ENCODE measurements around the gene SACS. TPM values are rescaled to one million over a fixed set of nuclear protein-coding genes. Genes with fewer than 3 reads are reported as not detected.

The SACS gene
- total RNA-seq, 1 experiment from 2014 or later: 33.4 TPM

DNA sequence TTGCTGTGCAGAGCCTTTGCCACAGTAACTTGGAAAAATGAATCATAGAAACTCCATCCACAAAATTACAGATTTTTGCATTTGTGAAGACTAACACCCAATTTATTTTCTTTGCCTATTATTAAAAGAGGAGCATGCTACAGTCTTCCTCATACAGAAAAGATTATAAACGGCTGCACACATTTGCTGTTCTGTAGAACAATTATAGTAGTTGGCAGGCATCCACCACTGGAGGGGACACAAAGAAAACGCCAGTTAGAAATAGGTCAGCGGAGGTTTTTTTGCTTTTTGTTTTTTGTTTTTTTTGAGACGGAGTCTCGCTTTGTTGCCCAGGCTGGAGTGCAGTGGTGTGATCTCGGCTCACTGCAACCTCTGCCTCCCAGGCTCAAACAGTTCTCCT, 51.6 kb downstream of the SACS start:
- POLR2A ChIA-PET: no interaction called here
- RAD21 ChIA-PET (ENCODE audit: low non-redundant PET in 1 of 2, low total read pairs in 2 of 2, uncharacterized antibody in 2 of 2, unreplicated experiment in 2 of 2): no interaction called here
- Histone ChIP-seq H3K9me2 (ENCODE audit: insufficient read depth) (no peaks in the 10 kb centered on the region), H3K9ac (ENCODE audit: low read length) (no peak overlapping the region), H3K27ac (ENCODE audit: low read depth, low read length) (no peak overlapping the region), H3K4me2 (ENCODE audit: low read length) (no peak overlapping the region), H3K4me3 (replicated peaks in 1 of 2; ENCODE audit: low read depth in 1 of 2, low read length in 2 of 2) (no peak overlapping the region), H3K27me3 (ENCODE audit: insufficient read depth, low read length) (no peaks in the 10 kb centered on the region), H3K79me2 (ENCODE audit: insufficient read depth, low read length) (no peaks in the 10 kb centered on the region), H3K4me1 (ENCODE audit: control insufficient read depth in 1 of 2, insufficient read depth in 2 of 2, low read length in 2 of 2) (no peaks in the 10 kb centered on the region), H3K9me3 (ENCODE audit: control insufficient read depth in 1 of 2, insufficient read depth in 1 of 2, low read depth in 1 of 2, low read length in 2 of 2) (no peaks in the 10 kb centered on the region), H4K20me1 (ENCODE audit: insufficient read depth) (no peaks in the 10 kb centered on the region), H2AFZ (ENCODE audit: low read depth, low read length, poor library complexity, severe bottlenecking) (no peak overlapping the region), H3K36me3 (ENCODE audit: control insufficient read depth in 1 of 2, insufficient read depth in 2 of 2, low read length in 2 of 2) (no peaks in the 10 kb centered on the region)
- TF ChIP-seq EGR1 (IDR thresholded peaks at IDR 0.05; ENCODE audit: low read depth) (no peak), CEBPB (IDR thresholded peaks at IDR 0.05; ENCODE audit: low read depth) (no peak), ZNF274 (IDR thresholded peaks at IDR 0.05; ENCODE audit: low read depth, low read length) (no peak), CBX3 (IDR thresholded peaks at IDR 0.05; ENCODE audit: low read depth) (no peak), SP1 (IDR thresholded peaks at IDR 0.05; ENCODE audit: low read depth) (no peak), EZH2 (IDR thresholded peaks at IDR 0.05) (no peak), ELF1 (IDR thresholded peaks at IDR 0.05; ENCODE audit: borderline replicate concordance, low read depth) (no peak), TCF7L2 (IDR thresholded peaks at IDR 0.05; ENCODE audit: borderline replicate concordance, extremely low read depth, insufficient read depth, insufficient read length) (no peak), POLR2A (IDR thresholded peaks at IDR 0.05; ENCODE audit: borderline replicate concordance, extremely low read depth, insufficient read depth, insufficient read length) (no peak), ZFX (IDR thresholded peaks at IDR 0.05) (no peak), SIN3A (IDR thresholded peaks at IDR 0.05; ENCODE audit: low read depth) (no peak), FOSL1 (IDR thresholded peaks at IDR 0.05; ENCODE audit: low read depth) (no peak), YY1 (IDR thresholded peaks at IDR 0.05; ENCODE audit: extremely low read depth, insufficient replicate concordance, low read depth, low read length) (no peak), EZH2phosphoT487 (IDR thresholded peaks at IDR 0.05; ENCODE audit: borderline replicate concordance) (no peak), POLR2AphosphoS5 (IDR thresholded peaks at IDR 0.05; ENCODE audit: low read depth, low read length) (no peak)
- TF ChIP-seq, protein P1, sequence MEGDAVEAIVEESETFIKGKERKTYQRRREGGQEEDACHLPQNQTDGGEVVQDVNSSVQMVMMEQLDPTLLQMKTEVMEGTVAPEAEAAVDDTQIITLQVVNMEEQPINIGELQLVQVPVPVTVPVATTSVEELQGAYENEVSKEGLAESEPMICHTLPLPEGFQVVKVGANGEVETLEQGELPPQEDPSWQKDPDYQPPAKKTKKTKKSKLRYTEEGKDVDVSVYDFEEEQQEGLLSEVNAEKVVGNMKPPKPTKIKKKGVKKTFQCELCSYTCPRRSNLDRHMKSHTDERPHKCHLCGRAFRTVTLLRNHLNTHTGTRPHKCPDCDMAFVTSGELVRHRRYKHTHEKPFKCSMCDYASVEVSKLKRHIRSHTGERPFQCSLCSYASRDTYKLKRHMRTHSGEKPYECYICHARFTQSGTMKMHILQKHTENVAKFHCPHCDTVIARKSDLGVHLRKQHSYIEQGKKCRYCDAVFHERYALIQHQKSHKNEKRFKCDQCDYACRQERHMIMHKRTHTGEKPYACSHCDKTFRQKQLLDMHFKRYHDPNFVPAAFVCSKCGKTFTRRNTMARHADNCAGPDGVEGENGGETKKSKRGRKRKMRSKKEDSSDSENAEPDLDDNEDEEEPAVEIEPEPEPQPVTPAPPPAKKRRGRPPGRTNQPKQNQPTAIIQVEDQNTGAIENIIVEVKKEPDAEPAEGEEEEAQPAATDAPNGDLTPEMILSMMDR (IDR thresholded peaks at IDR 0.05 in 2 of 3, conservative IDR thresholded peaks at IDR 0.05 in 1 of 3; ENCODE audit: borderline replicate concordance in 1 of 3, insufficient read depth in 1 of 3, low read depth in 2 of 3, low read length in 2 of 3): no peak
- TF ChIP-seq, protein P2, sequence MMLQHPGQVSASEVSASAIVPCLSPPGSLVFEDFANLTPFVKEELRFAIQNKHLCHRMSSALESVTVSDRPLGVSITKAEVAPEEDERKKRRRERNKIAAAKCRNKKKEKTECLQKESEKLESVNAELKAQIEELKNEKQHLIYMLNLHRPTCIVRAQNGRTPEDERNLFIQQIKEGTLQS (IDR thresholded peaks at IDR 0.05): no peak
- TF ChIP-seq, protein P3, sequence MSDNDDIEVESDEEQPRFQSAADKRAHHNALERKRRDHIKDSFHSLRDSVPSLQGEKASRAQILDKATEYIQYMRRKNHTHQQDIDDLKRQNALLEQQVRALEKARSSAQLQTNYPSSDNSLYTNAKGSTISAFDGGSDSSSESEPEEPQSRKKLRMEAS (IDR thresholded peaks at IDR 0.05): no peak
- TF ChIP-seq, protein P4, sequence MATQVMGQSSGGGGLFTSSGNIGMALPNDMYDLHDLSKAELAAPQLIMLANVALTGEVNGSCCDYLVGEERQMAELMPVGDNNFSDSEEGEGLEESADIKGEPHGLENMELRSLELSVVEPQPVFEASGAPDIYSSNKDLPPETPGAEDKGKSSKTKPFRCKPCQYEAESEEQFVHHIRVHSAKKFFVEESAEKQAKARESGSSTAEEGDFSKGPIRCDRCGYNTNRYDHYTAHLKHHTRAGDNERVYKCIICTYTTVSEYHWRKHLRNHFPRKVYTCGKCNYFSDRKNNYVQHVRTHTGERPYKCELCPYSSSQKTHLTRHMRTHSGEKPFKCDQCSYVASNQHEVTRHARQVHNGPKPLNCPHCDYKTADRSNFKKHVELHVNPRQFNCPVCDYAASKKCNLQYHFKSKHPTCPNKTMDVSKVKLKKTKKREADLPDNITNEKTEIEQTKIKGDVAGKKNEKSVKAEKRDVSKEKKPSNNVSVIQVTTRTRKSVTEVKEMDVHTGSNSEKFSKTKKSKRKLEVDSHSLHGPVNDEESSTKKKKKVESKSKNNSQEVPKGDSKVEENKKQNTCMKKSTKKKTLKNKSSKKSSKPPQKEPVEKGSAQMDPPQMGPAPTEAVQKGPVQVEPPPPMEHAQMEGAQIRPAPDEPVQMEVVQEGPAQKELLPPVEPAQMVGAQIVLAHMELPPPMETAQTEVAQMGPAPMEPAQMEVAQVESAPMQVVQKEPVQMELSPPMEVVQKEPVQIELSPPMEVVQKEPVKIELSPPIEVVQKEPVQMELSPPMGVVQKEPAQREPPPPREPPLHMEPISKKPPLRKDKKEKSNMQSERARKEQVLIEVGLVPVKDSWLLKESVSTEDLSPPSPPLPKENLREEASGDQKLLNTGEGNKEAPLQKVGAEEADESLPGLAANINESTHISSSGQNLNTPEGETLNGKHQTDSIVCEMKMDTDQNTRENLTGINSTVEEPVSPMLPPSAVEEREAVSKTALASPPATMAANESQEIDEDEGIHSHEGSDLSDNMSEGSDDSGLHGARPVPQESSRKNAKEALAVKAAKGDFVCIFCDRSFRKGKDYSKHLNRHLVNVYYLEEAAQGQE (IDR thresholded peaks at IDR 0.05; ENCODE audit: low read depth): no peak
- TF ChIP-seq, protein P5, sequence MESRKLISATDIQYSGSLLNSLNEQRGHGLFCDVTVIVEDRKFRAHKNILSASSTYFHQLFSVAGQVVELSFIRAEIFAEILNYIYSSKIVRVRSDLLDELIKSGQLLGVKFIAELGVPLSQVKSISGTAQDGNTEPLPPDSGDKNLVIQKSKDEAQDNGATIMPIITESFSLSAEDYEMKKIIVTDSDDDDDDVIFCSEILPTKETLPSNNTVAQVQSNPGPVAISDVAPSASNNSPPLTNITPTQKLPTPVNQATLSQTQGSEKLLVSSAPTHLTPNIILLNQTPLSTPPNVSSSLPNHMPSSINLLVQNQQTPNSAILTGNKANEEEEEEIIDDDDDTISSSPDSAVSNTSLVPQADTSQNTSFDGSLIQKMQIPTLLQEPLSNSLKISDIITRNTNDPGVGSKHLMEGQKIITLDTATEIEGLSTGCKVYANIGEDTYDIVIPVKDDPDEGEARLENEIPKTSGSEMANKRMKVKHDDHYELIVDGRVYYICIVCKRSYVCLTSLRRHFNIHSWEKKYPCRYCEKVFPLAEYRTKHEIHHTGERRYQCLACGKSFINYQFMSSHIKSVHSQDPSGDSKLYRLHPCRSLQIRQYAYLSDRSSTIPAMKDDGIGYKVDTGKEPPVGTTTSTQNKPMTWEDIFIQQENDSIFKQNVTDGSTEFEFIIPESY (IDR thresholded peaks at IDR 0.05; ENCODE audit: extremely low read depth, insufficient replicate concordance, low read length): no peak
- no peak for ATAC-seq
- no TSS peak for BruUV-seq (replicated peaks)
- intact Hi-C loops (cut with micrococcal nuclease): no loop called here
- DNase-seq (ENCODE audit: low read depth, low spot score): no peak
- CTCF ChIA-PET: no interaction called here
